Osteocyte (in vitro differentiated cells): ENCODE measurements around the gene TRIM58. TPM values are rescaled to one million over a fixed set of nuclear protein-coding genes. Genes with fewer than 3 reads are reported as not detected.
A peak's percentile ranks its signal among the peaks of the same experiment; 100 is the strongest.

Experiments
- DNase-seq: peaks from one replicate; pipeline ENCODE4 v3.0.0; 2021; ENCODE audit warnings: mixed read lengths; ENCODE audit not compliant: unreplicated experiment; ENCODE audit errors: extremely low spot score
- H3K27ac Mint-ChIP-seq: one replicate; pipeline ENCODE4 v1.8.0; 2021; ENCODE audit warnings: mild to moderate bottlenecking, mixed read lengths; ENCODE audit not compliant: unreplicated experiment
- H3K27me3 Mint-ChIP-seq: one replicate; pipeline ENCODE4 v1.8.0; 2021; ENCODE audit warnings: mixed read lengths; ENCODE audit not compliant: unreplicated experiment
- H3K36me3 Mint-ChIP-seq: one replicate; pipeline ENCODE4 v1.8.0; 2021; ENCODE audit warnings: mixed read lengths; ENCODE audit not compliant: unreplicated experiment
- H3K4me1 Mint-ChIP-seq: one replicate; pipeline ENCODE4 v1.8.0; 2021; ENCODE audit warnings: mixed read lengths; ENCODE audit not compliant: unreplicated experiment
- H3K4me3 Mint-ChIP-seq: one replicate; pipeline ENCODE4 v1.8.0; 2021; ENCODE audit warnings: mild to moderate bottlenecking, moderate library complexity, mixed read lengths; ENCODE audit not compliant: unreplicated experiment
- H3K9me3 Mint-ChIP-seq: one replicate; pipeline ENCODE4 v1.8.0; 2021; ENCODE audit warnings: mixed read lengths; ENCODE audit not compliant: unreplicated experiment
- CTCF ChIP-seq: fragments of 200-600 bp; sonication (generic); IDR thresholded peaks from 2 replicates; pipeline ENCODE4 v1.5.0; 2021; ENCODE audit warnings: antibody characterized with exemption, mild to moderate bottlenecking, moderate library complexity
- total RNA-seq: library from RNA; stranded (reverse); gene quantifications from 2 replicates; pipeline ENCODE4 v1.2.1, GENCODE V29; 2021

The TRIM58 gene
- total RNA-seq, 1 donor from 2014 or later, result 1.5 TPM

GRCh38 chr1:247905181-247905580, 48.2 kb downstream of the TRIM58 start:
- Mint-ChIP-seq H3K4me3 (no peak overlapping the region), H3K9me3 (peaks cover 10% of the 10 kb centered on the region)

DNA sequence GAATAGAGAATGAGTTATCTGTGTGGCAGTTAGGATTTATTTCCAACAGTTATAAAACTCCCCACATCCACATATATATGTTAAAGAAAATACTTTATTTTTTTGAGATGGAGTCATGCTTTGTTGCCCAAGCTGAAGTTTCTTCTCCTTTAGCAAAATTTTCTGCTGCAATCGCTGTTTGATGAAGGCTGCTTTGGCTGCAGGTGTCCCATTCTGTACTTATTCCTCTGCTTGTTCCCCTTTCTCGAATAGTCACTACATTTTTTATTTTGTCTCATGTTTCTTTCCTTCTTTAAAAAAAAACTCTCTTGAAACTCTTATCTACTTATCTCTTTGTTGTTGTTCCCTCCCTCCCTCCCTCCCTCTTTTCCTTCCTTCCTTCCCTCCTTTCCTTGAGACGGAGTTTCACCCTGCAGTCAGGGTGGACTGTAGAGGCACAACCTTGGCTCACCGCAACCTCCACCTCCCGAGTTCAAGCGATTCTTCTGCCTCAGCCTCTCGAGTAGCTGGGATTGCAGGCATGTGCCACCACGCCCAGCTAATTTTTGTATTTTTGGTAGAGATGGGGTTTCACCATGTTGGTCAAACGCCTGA, 49.0 kb downstream of the TRIM58 start:
- peak overlapping the region; percentile 88 for H3K27ac Mint-ChIP-seq
- peaks cover 17% of the 10 kb centered on the region for H3K9me3 Mint-ChIP-seq

More at GRCh38 chr1:247905181-247905580, 48.2 kb downstream of the TRIM58 start:
- Mint-ChIP-seq H3K4me1 (peaks cover 11% of the 10 kb centered on the region), H3K36me3 (no peaks in the 10 kb centered on the region), H3K27me3 (no peaks in the 10 kb centered on the region), H3K27ac (no peak overlapping the region)
- TF ChIP-seq CTCF, result no peak
- DNase-seq, result no peak

DNA sequence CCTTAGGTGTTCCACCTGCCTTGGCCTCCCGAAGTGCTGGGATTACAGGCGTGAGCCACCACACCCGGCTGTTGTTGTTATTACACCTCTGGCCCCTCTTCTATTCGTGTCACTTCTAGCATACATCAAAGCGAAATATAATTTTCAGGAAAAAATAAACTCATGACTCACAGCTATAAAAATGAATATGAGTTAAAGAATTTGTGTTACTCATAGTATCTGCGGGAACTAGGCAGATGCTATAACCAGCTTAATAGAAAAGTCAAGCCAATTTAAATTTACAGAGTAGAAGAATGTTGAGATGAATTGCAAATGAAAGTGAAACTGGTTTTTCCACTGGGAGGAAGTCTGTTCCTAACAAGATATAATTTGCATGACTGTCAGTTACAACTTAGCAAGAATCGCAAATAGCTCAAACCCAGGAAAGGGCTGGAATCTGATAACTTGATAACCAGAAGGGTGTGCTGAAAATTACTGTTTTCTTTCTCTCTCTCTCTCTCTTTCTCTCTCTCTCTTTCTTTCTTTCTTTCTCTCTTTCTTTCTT, 49.6 kb downstream of the TRIM58 start:
- DNase-seq, result no peak
- H3K4me3 Mint-ChIP-seq, result peak overlapping the region; percentile 69
- peaks cover 17% of the 10 kb centered on the region for H3K9me3 Mint-ChIP-seq

More for the DNA sequence above, 49.0 kb downstream of the TRIM58 start:
- no peak for DNase-seq
- Mint-ChIP-seq H3K4me1 (peaks cover 11% of the 10 kb centered on the region), H3K27me3 (no peaks in the 10 kb centered on the region), H3K36me3 (no peaks in the 10 kb centered on the region), H3K4me3 (peak overlapping the region; percentile 69)
- no peak for TF ChIP-seq CTCF

GRCh38 chr1:247908766-247909165, 51.8 kb downstream of the TRIM58 start:
- no peak overlapping the region for H3K4me3 Mint-ChIP-seq
- no peak for TF ChIP-seq CTCF
- H3K4me1 Mint-ChIP-seq, result peaks cover 11% of the 10 kb centered on the region
- no peak for DNase-seq
- H3K36me3 Mint-ChIP-seq, result no peaks in the 10 kb centered on the region
- H3K27me3 Mint-ChIP-seq, result no peaks in the 10 kb centered on the region
- no peak overlapping the region for H3K27ac Mint-ChIP-seq
- peaks cover 17% of the 10 kb centered on the region for H3K9me3 Mint-ChIP-seq

More for the DNA sequence above, 49.6 kb downstream of the TRIM58 start:
- no peak for TF ChIP-seq CTCF
- Mint-ChIP-seq H3K27me3 (no peaks in the 10 kb centered on the region), H3K27ac (peak overlapping the region; percentile 88), H3K36me3 (no peaks in the 10 kb centered on the region), H3K4me1 (peaks cover 11% of the 10 kb centered on the region)

DNA sequence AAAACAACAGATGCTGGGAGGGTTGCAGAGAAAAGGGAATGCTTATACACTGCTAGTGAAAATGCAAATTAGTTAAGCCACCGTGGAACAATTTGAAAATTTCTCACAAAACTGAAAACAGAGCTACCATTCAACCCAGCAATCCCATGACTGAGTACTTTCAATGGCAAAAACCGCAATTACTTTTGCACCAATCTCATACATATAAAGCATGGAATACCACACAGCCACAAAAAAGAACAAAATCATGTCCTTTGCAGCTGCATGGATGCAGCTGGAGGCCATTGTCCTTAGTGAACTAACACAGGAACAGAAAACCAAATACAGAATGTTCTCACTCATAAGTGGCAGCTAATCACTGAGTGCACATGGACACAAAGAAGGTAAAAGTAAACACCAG, 56.8 kb downstream of the TRIM58 start:
- no peak for DNase-seq
- Mint-ChIP-seq H3K36me3 (no peaks in the 10 kb centered on the region), H3K4me1 (no peaks in the 10 kb centered on the region), H3K27ac (no peak overlapping the region), H3K27me3 (no peaks in the 10 kb centered on the region), H3K4me3 (no peak overlapping the region), H3K9me3 (peaks cover 13% of the 10 kb centered on the region)
- TF ChIP-seq CTCF, result no peak
